Dermis blood vessel endothelial cell (primary cell): ENCODE data around the gene PHF11. TPM values are rescaled to one million over a fixed set of nuclear protein-coding genes. Genes with fewer than 3 reads are reported as not detected.
"Not testable (repeated sequence)": the region's sequence is repeated elsewhere in the genome, so short reads cannot be mapped to it uniquely, and the experiment has no call there.

Source experiments
- DNase-seq: peaks from one replicate; pipeline ENCODE4 v3.0.0; 2010
- total RNA-seq: library from RNA; depleted of rRNA; stranded (reverse); fragments of >200 nt; gene quantifications from 2 replicates; pipeline ENCODE4 v1.2.3, GENCODE V29; 2014

PHF11 gene
- total RNA-seq, 1 donor from 2014 or later: 11.1 TPM

DNA sequence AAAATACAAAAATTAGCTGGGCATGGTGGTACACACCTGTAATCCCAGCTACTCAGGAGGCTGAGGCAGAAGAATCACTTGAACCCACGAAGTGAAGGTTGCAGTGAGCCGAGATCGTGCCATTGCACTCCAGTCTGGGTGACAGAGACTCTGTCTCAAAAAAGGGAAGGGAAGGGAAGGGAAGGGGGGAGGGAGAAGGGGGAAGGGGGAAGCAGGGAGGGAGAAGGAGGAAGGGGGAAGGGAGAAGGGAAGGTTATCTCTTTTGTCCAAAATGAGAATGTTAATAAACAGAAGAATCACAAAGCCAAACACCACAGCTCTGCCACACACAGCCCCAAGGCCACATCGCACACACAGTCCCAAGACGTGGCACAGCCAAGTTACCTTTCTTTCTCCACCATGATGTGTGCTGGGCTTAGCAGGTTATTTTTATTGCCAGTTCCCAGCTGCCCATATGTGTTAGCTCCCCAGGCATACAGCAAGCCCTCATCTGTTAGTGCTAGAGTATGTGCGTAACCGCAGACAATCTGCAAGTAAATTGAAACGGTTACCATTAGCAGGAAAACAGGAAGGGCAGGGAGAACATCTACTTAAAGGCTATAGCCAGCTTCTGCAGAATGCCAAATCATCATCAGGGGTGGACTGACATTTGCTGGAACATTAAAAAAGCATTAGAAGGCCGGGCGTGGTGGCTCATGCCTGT lies 55.3 kb downstream of the PHF11 start:
- no peak for DNase-seq

DNA sequence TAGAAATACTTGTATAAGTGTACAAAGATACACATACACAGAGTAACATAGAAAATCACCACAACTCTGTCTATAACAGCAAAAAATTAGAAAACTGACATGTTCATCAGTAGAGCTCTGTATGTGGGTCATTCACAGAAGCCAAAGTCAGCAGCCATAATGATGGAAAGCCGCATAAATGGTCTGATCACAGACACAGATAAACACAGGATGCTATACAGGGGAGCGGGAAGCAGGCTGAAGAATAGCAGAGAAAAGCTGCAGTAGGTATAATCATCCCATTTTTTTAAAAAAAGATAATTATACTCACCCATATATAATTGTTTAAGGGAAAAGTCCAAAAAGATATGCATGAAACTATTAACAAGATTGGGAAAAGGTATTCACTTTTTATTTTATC lies 58.1 kb downstream of the PHF11 start:
- no peak for DNase-seq

DNA sequence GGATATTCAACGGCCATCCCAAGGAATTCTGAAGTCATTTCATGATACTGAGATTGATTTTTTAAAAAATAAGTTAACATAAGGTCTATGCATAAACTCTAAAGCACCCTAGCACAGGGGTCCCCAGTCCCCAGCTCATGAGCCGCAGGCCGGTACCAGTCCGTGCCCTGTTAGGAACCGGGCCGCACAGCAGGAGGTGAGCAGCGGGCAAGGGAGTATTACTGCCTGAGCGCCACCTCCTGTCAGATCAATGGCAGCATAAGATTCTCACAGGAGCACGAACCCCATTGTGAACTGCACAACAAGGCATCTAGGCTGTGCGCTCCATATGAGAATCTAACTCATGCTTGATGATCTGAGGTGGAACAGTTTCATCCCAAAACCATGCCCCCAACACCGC lies 58.6 kb downstream of the PHF11 start:
- DNase-seq: peak; percentile 5

DNA sequence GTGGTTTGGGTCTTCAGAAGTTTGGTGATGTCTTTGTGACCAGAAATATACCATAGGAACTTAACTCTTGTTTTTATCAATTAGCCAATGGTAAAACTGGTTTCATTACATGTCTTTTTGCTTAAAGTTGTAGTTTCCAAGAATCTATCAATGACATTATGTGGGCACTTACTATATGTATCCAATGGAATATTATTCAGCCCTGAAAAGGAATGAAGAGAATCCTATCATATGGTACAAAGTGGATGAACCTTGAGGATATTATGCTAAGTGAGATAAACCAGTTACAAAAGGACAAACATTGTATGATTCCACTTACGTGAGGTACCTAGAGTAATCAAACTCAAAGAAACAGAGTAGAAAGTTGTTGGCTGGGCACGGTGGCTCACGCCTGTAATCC lies 63.3 kb downstream of the PHF11 start:
- no peak for DNase-seq

DNA sequence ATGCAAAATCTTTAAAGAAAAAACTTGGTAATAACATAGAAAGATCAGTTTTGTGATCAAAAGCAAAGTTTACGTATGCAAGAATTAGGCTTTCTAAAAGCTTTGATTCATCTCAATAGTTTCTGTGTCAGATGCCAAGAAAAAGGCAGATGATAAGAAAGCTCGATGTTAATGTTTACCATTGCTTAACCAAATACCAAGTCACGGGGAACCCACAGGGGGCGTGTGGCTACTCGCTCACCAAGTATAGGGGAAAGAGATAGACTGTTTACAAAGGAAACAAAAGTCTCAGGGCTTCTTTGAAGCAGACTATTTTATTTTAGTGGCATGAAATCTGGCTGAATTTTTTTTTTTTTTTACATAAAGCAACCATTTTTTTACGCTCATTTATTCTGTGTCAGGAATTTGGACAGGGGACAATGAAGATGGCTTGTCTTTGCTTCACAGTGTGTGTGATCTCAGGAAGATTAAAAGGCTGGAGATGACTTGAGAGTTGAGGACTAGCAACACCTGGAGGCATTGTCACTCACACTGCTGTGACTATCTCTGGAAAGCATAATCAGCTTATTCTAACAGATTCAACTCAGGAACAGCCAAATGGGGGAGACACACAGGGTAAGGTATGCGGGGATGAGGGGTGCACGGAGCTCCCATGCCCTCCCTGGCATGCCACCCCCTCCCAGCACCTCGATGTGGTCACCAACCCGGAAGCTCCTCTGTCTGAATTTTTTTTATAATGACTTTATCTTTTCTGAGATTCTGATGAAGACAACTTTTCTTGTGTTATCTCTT lies 64.7 kb downstream of the PHF11 start:
- DNase-seq: peak; percentile 12

DNA sequence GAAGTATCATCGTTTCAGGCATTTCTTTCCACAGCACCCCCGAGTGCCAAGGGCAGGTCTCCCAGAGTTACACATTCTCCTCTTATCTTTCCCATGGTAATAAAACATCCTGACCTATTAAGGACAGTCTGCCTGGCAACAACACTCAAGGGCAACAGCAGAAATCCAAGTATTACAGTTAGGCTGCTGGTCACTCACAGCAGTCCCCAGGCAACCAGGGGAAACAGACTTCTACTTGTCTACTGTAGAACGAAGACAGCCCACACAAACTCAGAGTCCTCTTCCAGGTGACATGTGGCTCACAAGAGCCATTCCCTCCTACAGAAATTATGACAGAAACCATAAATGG lies 65.3 kb downstream of the PHF11 start:
- no peak for DNase-seq

DNA sequence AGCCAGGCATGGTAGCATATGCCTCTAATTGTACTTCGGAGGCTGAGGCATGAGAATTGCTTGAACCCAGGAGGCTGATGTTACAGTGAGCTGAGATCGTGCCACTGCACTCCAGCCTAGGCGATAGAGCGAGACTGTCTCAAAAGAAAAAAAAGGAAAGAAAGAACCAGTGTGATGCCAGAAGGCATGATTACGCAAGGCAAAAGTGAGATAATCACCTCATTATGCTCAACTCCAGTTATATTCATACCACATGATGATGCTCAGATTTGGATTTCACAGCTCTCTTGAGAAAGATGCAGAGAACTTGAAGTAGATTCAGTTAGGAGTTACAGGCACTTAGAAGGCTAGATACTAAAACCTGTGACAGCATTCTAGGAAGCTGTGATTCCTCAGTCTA lies 67.8 kb downstream of the PHF11 start:
- DNase-seq: no peak

DNA sequence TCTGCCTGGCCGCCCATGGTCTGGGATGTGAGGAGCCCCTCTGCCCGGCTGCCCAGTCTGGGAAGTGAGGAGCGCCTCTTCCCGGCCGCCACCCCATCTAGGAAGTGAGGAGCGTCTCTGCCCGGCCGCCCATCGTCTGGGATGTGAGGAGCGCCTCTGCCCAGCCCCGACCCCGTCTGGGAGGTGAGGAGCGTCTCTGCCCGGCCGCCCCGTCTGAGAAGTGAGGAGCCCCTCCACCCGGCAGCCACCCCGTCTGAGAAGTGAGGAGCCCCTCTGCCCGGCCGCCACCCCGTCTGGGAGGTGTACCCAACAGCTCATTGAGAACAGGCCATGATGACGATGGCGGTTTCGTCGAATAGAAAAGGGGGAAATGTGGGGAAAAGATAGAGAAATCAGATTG lies 69.7 kb downstream of the PHF11 start:
- not testable (repeated sequence) for DNase-seq

DNA sequence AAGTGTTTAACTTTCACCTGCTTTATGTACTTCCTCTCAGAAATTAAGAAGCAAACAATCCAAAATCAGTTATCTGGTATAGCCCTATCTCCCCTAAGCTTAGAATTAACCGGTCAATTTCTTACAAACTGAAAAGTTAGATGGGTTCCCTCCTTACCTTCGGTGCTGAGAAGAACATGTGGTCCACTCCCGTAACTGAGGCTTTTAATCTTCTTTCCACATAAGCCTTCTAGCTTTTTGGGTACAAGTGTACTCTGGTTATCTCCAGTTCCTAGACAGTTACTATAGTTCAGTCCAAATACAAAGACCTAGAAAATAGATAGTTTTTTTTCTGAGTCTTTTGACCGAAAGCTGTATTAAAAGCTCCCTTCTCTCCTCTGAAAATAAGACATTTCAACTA lies 70.7 kb downstream of the PHF11 start:
- DNase-seq: no peak

DNA sequence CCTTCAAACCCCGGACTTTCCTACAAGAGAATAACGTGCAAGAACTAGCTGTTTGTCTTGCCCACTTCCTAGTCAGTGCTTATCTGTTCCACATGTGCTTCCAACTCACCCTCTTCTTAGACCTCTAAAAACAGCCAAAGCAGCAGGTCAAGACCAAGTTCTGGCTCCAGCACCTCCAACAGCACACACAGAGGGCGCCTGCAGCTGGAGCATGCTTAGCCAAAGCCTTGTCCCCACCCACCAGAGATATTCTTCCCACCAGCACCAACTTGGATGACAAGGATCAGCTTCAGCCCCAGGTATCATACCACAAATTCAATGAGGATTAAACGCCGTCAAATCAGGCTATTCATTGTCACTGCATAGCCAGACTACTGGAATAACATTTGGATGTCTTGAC lies 71.7 kb downstream of the PHF11 start:
- no peak for DNase-seq

DNA sequence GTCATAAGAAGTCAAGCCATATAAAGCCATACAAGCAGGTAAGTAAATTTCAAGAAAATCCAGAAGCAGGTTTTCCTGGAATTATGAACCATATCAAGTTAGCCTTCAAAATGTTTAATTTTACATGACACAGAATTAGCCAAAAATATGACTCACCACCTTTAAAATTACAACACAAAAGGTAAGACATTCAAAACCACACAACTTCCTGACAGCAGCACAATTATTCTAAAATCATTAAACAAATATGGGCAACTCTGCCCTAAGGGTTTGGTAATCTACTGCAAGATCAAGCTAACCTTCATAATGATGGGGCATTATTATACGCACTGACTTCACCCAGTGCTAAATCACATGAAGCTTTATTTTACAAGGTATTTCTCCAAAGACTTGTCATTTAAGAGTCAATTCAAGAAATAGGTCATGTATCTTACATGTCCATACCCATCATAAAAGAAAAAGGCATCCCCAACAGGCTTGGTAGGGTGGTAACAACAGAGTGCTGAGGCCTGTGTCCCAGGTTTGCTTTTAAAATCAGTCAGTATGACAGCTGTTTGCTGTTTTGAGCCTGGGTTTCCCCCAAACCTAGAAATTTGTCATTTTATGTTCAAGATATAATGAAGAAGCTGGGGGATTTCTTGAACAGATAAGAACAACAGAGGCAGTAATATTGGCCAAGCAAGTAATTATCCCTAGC lies 74.4 kb downstream of the PHF11 start:
- peak; percentile 16 for DNase-seq

DNA sequence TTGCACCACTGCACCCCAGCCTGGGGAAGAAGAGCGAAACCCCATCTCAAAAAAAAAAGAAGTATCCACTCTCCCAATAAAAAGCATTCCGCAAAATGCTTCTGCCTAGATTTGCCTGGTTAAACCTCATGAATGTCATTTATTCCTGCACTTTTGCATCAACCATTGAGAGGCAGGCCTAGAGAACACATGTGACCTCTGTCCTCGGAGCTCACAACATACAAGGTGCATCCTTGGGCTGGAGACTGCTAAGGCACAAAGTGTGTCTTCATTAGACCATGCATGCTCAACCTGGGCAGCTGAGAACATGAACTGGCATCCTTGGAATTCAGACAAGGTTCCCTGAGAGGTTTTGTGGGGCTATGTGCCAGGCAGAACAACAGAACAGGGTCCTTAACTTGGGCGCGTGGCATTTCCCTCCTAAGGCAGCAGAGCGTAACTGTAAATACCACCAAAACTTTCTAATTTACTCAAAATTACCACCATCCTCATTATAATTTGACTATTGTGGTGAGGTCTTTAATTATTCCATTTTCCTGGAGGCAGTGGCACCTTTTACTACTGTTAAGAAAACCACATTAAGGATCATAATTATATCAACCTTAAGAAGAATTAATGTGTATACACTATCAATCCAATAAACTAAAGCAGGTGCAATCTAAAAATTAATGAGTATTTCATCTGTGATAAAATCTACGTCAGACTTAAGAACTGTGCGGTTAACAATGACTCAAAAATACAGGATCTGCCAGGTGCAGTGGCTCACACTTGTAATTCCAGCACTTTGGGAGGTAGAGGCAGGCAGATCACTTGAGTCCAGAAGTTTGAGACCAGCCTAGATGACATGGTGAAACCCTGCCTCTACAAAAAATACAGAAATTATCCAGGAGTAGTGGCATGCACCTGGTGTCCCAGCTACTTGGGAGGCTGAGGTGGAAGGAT lies 75.8 kb downstream of the PHF11 start:
- DNase-seq: no peak

Other genes starting within 250 kb of the PHF11 start
- 2.7 TPM in 2 replicates for gene CDADC1, start 248.0 kb upstream of the PHF11 start, total RNA-seq
- 8.3 and 8.7 TPM in 2 replicates for gene CAB39L, start 51.9 kb upstream of the PHF11 start, total RNA-seq
- 9.9 and 10.7 TPM in 2 replicates for gene SETDB2, start 51.7 kb upstream of the PHF11 start, total RNA-seq
- 24.5 and 26.0 TPM in 2 replicates for gene RCBTB1, start 89.6 kb downstream of the PHF11 start, total RNA-seq
- gene ARL11, start 132.6 kb downstream of the PHF11 start, total RNA-seq: 0.09 and 0.51 TPM in 2 replicates
- gene EBPL, start 195.5 kb downstream of the PHF11 start, total RNA-seq: 99.5 and 117 TPM in 2 replicates